ENCODE data around the gene KHDRBS2.

The KHDRBS2 gene

GRCh38 chr6:62298745-62299392 lies 12.8 kb upstream of the KHDRBS2 start:
- WGBS (ENCODE audit: extremely low coverage, insufficient coverage, insufficient read length): no CpG with 5 or more reads among the region's 3 CpGs
- Histone ChIP-seq H2BK12ac (ENCODE audit: low read length) (no peak overlapping the region), H3K4me3 (ENCODE audit: low read depth, low read length) (no peak overlapping the region), H3K27ac (ENCODE audit: low read depth, low read length) (no peak overlapping the region), H4K91ac (ENCODE audit: low read depth, low read length) (no peak overlapping the region), H2BK120ac (ENCODE audit: insufficient read depth, low read length, poor library complexity) (no peak overlapping the region), H2AFZ (ENCODE audit: insufficient read depth, low read length, poor library complexity) (no peak overlapping the region), H3K23ac (ENCODE audit: low read length) (no peak overlapping the region), H2AK5ac (ENCODE audit: low read length) (no peak overlapping the region), H3K14ac (ENCODE audit: low read length) (no peak overlapping the region), H3K4me1 (ENCODE audit: control insufficient read depth in 1 of 2, insufficient read depth in 2 of 2, low read length in 2 of 2) (no peaks in the 10 kb centered on the region), H2BK5ac (ENCODE audit: low read depth, low read length, poor library complexity) (no peak overlapping the region), H3K79me1 (ENCODE audit: low read length) (no peaks in the 10 kb centered on the region), H3K9me3 (ENCODE audit: insufficient read depth, low read depth, low read length) (no peaks in the 10 kb centered on the region), H3K9ac (ENCODE audit: low read length) (no peak overlapping the region), H3K36me3 (ENCODE audit: control insufficient read depth in 1 of 2, insufficient read depth in 2 of 2, low read length in 2 of 2) (no peaks in the 10 kb centered on the region), H3K79me2 (ENCODE audit: control insufficient read depth, insufficient read depth, low read length, poor library complexity) (no peaks in the 10 kb centered on the region), H3K4ac (ENCODE audit: low read depth, low read length) (no peak overlapping the region), H3K18ac (ENCODE audit: low read length) (no peak overlapping the region), H3K4me2 (ENCODE audit: low read length) (no peak overlapping the region), H4K8ac (ENCODE audit: low read depth, low read length) (no peak overlapping the region), H3K27me3 (ENCODE audit: insufficient read depth, low read length) (no peaks in the 10 kb centered on the region), H4K12ac (ENCODE audit: low read depth, low read length) (no peak overlapping the region)
- DNase-seq: no peak

DNA sequence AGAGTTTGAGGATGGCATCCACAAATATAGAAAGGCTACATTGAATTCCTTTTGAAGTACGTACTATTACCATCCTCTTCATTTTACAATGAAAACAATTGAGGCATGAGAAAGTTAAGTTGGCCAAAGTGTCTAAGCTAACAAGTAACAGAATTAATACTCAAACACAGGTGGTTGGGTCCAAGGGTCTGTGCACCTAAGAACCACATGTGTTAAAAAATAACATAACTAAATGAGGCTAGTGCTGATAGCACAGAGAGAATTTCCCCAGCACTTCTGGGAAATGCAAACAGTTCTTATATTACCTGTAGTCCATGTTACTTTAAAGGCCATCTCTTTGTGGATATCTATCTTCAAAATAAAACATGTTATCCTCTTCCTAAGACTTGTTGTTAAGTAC lies 10.5 kb upstream of the KHDRBS2 start:
- Histone ChIP-seq H3K23ac (ENCODE audit: low read length) (no peak overlapping the region), H3K4me1 (ENCODE audit: control insufficient read depth in 1 of 2, insufficient read depth in 2 of 2, low read length in 2 of 2) (no peaks in the 10 kb centered on the region), H3K9ac (ENCODE audit: low read length) (no peak overlapping the region), H3K4me3 (ENCODE audit: low read depth, low read length) (no peak overlapping the region), H3K4me2 (ENCODE audit: low read length) (no peak overlapping the region), H2AK5ac (ENCODE audit: low read length) (no peak overlapping the region), H3K36me3 (ENCODE audit: control insufficient read depth in 1 of 2, insufficient read depth in 2 of 2, low read length in 2 of 2) (no peaks in the 10 kb centered on the region), H3K27ac (ENCODE audit: low read depth, low read length) (no peak overlapping the region), H2BK12ac (ENCODE audit: low read length) (no peak overlapping the region), H4K8ac (ENCODE audit: low read depth, low read length) (no peak overlapping the region), H3K18ac (ENCODE audit: low read length) (no peak overlapping the region), H4K12ac (ENCODE audit: low read depth, low read length) (no peak overlapping the region), H3K27me3 (ENCODE audit: insufficient read depth, low read length) (no peaks in the 10 kb centered on the region), H4K91ac (ENCODE audit: low read depth, low read length) (no peak overlapping the region), H2AFZ (ENCODE audit: insufficient read depth, low read length, poor library complexity) (no peak overlapping the region), H3K79me2 (ENCODE audit: control insufficient read depth, insufficient read depth, low read length, poor library complexity) (no peaks in the 10 kb centered on the region), H3K9me3 (ENCODE audit: insufficient read depth, low read depth, low read length) (no peaks in the 10 kb centered on the region), H3K14ac (ENCODE audit: low read length) (no peak overlapping the region), H3K4ac (ENCODE audit: low read depth, low read length) (no peak overlapping the region), H2BK5ac (ENCODE audit: low read depth, low read length, poor library complexity) (no peak overlapping the region), H3K79me1 (ENCODE audit: low read length) (no peaks in the 10 kb centered on the region), H2BK120ac (ENCODE audit: insufficient read depth, low read length, poor library complexity) (no peak overlapping the region)
- DNase-seq: no peak
- WGBS (ENCODE audit: extremely low coverage, insufficient coverage, insufficient read length): no CpG with 5 or more reads among the region's 1 CpG

DNA sequence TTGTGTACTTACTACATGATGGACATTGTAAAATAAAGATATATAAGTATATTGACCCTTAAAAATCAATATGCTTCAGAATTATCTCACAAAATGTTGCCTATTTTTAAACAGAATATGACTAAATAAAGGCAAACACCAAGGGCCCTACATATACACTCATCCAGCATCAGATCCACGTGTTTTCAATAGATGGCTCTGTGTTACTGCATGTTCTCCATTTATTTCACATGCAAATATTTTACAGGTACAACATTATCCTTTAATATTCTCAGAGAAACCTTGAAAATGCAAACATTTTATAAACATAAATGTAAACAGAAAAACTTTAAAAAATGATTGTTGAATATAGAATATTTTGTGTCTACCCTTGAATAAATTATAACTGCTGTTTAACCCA lies 2.9 kb upstream of the KHDRBS2 start:
- Histone ChIP-seq H3K4me1 (ENCODE audit: control insufficient read depth in 1 of 2, insufficient read depth in 2 of 2, low read length in 2 of 2) (peaks cover 0 to 2% of the 10 kb centered on the region in 2 experiments), H3K27ac (ENCODE audit: low read depth, low read length) (no peak overlapping the region), H3K9ac (ENCODE audit: low read length) (no peak overlapping the region), H2AFZ (ENCODE audit: insufficient read depth, low read length, poor library complexity) (no peak overlapping the region), H3K4me3 (ENCODE audit: low read depth, low read length) (no peak overlapping the region), H3K36me3 (ENCODE audit: control insufficient read depth in 1 of 2, insufficient read depth in 2 of 2, low read length in 2 of 2) (no peaks in the 10 kb centered on the region), H3K4ac (ENCODE audit: low read depth, low read length) (no peak overlapping the region), H3K27me3 (ENCODE audit: insufficient read depth, low read length) (no peaks in the 10 kb centered on the region), H4K12ac (ENCODE audit: low read depth, low read length) (no peak overlapping the region), H3K79me1 (ENCODE audit: low read length) (no peaks in the 10 kb centered on the region), H3K14ac (ENCODE audit: low read length) (no peak overlapping the region), H3K23ac (ENCODE audit: low read length) (no peak overlapping the region), H3K79me2 (ENCODE audit: control insufficient read depth, insufficient read depth, low read length, poor library complexity) (no peaks in the 10 kb centered on the region), H4K91ac (ENCODE audit: low read depth, low read length) (no peak overlapping the region), H3K18ac (ENCODE audit: low read length) (no peak overlapping the region), H2BK5ac (ENCODE audit: low read depth, low read length, poor library complexity) (no peak overlapping the region), H2AK5ac (ENCODE audit: low read length) (no peak overlapping the region), H2BK12ac (ENCODE audit: low read length) (no peak overlapping the region), H4K8ac (ENCODE audit: low read depth, low read length) (no peak overlapping the region), H3K4me2 (ENCODE audit: low read length) (no peak overlapping the region), H3K9me3 (ENCODE audit: insufficient read depth, low read depth, low read length) (no peaks in the 10 kb centered on the region), H2BK120ac (ENCODE audit: insufficient read depth, low read length, poor library complexity) (no peak overlapping the region)
- WGBS (ENCODE audit: extremely low coverage, insufficient coverage, insufficient read length): no CpG with 5 or more reads among the region's 1 CpG
- DNase-seq: no peak

GRCh38 chr6:62288562-62288961 lies 2.5 kb upstream of the KHDRBS2 start:
- H3K79me1 ChIP-seq (ENCODE audit: low read length): no peaks in the 10 kb centered on the region
- no peak overlapping the region for H4K12ac ChIP-seq (ENCODE audit: low read depth, low read length)
- H3K9me3 ChIP-seq (ENCODE audit: insufficient read depth, low read depth, low read length): no peaks in the 10 kb centered on the region
- no peak overlapping the region for H2AK5ac ChIP-seq (ENCODE audit: low read length)
- no peak overlapping the region for H3K23ac ChIP-seq (ENCODE audit: low read length)
- H2BK120ac ChIP-seq (ENCODE audit: insufficient read depth, low read length, poor library complexity): no peak overlapping the region
- H3K14ac ChIP-seq (ENCODE audit: low read length): no peak overlapping the region
- no peak overlapping the region for H2BK5ac ChIP-seq (ENCODE audit: low read depth, low read length, poor library complexity)
- no peak overlapping the region for H4K91ac ChIP-seq (ENCODE audit: low read depth, low read length)
- no peak overlapping the region for H2BK12ac ChIP-seq (ENCODE audit: low read length)
- WGBS (ENCODE audit: extremely low coverage, insufficient coverage, insufficient read length): no CpG with 5 or more reads among the region's 2 CpGs
- no peaks in the 10 kb centered on the region for H3K36me3 ChIP-seq (ENCODE audit: control insufficient read depth in 1 of 2, insufficient read depth in 2 of 2, low read length in 2 of 2)
- H3K9ac ChIP-seq (ENCODE audit: low read length): no peak overlapping the region
- no peak for DNase-seq
- no peak overlapping the region for H3K27ac ChIP-seq (ENCODE audit: low read depth, low read length)
- no peak overlapping the region for H2AFZ ChIP-seq (ENCODE audit: insufficient read depth, low read length, poor library complexity)
- no peak overlapping the region for H4K8ac ChIP-seq (ENCODE audit: low read depth, low read length)
- no peak overlapping the region for H3K4ac ChIP-seq (ENCODE audit: low read depth, low read length)
- H3K79me2 ChIP-seq (ENCODE audit: control insufficient read depth, insufficient read depth, low read length, poor library complexity): no peaks in the 10 kb centered on the region
- H3K4me1 ChIP-seq (ENCODE audit: control insufficient read depth in 1 of 2, insufficient read depth in 2 of 2, low read length in 2 of 2): peaks cover 0 to 2% of the 10 kb centered on the region in 2 experiments
- no peaks in the 10 kb centered on the region for H3K27me3 ChIP-seq (ENCODE audit: insufficient read depth, low read length)
- no peak overlapping the region for H3K4me3 ChIP-seq (ENCODE audit: low read depth, low read length)
- no peak overlapping the region for H3K4me2 ChIP-seq (ENCODE audit: low read length)
- no peak overlapping the region for H3K18ac ChIP-seq (ENCODE audit: low read length)

All from trophoblast cell (in vitro differentiated cells and primary cell).